Lower leg skin (tissue), 4 donors: Measurements from ENCODE around the gene PRC1. TPM values are rescaled to one million over a fixed set of nuclear protein-coding genes. Genes with fewer than 3 reads are reported as not detected.

Source experiments
- DNase-seq, 2 donors: peaks; one replicate each; pipeline ENCODE4 v3.0.0-alpha.2; 2019; ENCODE audit warnings: low spot score in 2 of 2
- H3K4me3 ChIP-seq: fragments of 200-600 bp; sonication (generic); 2 replicates; pipeline ENCODE4 v1.5.1; 2017; ENCODE audit warnings: mild to moderate bottlenecking, low read depth; ENCODE audit not compliant: poor library complexity, severe bottlenecking
- CTCF ChIP-seq, 3 donors: fragments of 450-650 bp; IDR thresholded peaks; one replicate each; pipeline ENCODE4 v1.5.1; 2016; ENCODE audit warnings: antibody characterized with exemption in 3 of 3, mild to moderate bottlenecking in 3 of 3, moderate library complexity in 2 of 3
- POLR2A ChIP-seq, 2 donors: fragments of 450-650 bp; IDR thresholded peaks; one replicate each; pipeline ENCODE4 v1.6.1; 2016 to 2017; ENCODE audit warnings: antibody characterized with exemption in 2 of 2, mild to moderate bottlenecking in 1 of 2, moderate library complexity in 1 of 2
- WGBS, 2 donors: methylation state at CpG; one replicate each; pipeline ENCODE4 v1.1.5; 2018; 5-methylcytosine and 5-hydroxymethylcytosine counted together
- intact Hi-C: fragments of 100-400 bp; cut with DNase I; formaldehyde crosslinking; loops from one replicate; pipeline ENCODE4 v1.15.0; 2023; ENCODE audit warnings: low total_unique reads
- total RNA-seq, 4 donors: library from RNA; depleted of rRNA; stranded (reverse); fragments of >200 nt; gene quantifications; one replicate each; pipeline ENCODE4 v1.1.0, GENCODE V29; 2016

PRC1 gene
- total RNA-seq, 4 donors from 2014 or later, result 16.3 to 24.4 (median 19.5) TPM

DNA sequence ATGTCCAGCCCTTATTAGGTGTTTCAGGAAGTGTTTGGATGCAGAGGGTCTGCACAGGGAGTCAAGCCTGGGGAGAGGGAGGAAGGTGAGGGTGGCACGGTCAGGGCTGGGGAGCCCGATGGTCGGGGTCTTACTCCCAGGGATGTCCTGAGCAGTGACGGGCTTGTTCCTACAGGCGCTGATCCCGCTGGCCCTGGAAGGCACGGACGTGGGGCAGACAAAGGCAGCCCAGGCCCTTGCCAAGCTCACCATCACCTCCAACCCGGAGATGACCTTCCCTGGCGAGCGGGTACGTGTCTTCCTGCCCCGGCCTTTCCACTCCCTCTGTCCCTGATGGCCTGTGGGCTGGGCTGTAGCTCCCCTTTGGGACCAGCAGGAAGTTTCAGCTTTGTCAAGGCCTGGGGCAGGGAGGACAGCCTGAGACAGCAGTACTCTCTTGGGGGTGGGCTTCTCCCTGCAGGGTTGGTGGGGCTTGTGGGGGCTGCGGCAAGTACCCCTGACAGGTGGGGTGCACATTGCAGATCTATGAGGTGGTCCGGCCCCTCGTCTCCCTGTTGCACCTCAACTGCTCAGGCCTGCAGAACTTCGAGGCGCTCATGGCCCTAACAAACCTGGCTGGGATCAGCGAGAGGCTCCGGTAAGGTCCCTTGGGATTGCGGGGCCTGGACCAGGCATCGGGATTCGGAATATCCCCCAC, 44.2 kb downstream of the PRC1 start:
- no peak overlapping the region for H3K4me3 ChIP-seq
- intact Hi-C loops, result loop anchor here (10.0 kb wide), 1 partner anchor 325 kb away; no protein-coding TSS in a partner anchor
- TF ChIP-seq CTCF (IDR thresholded peaks at IDR 0.05) (no peak), POLR2A (IDR thresholded peaks at IDR 0.05) (no peak)
- WGBS, 2 donors, result 93 to 95% methylated on average over 23 of the region's 23 CpGs
- DNase-seq, result no peak

- intact Hi-C loops, result no loop called here
- no peak for TF ChIP-seq CTCF (IDR thresholded peaks at IDR 0.05)
- TF ChIP-seq POLR2A (IDR thresholded peaks at IDR 0.05), result no peak
- DNase-seq, result no peak
- 88 to 98% methylated on average over 7 to 8 of the region's 8 CpGs for WGBS, 2 donors
- H3K4me3 ChIP-seq, result no peak overlapping the region
These were observed 45.8 kb downstream of the PRC1 start for GRCh38 chr15:90948506-90948905.

- no peak for DNase-seq
- no peak for TF ChIP-seq POLR2A (IDR thresholded peaks at IDR 0.05)
- no peak for TF ChIP-seq CTCF (IDR thresholded peaks at IDR 0.05)
- intact Hi-C loops, result no loop called here
- WGBS, 2 donors, result 89 to 94% methylated on average over 17 to 18 of the region's 18 CpGs
- no peak overlapping the region for H3K4me3 ChIP-seq
These were observed 46.6 kb downstream of the PRC1 start for GRCh38 chr15:90947577-90948357.

DNA sequence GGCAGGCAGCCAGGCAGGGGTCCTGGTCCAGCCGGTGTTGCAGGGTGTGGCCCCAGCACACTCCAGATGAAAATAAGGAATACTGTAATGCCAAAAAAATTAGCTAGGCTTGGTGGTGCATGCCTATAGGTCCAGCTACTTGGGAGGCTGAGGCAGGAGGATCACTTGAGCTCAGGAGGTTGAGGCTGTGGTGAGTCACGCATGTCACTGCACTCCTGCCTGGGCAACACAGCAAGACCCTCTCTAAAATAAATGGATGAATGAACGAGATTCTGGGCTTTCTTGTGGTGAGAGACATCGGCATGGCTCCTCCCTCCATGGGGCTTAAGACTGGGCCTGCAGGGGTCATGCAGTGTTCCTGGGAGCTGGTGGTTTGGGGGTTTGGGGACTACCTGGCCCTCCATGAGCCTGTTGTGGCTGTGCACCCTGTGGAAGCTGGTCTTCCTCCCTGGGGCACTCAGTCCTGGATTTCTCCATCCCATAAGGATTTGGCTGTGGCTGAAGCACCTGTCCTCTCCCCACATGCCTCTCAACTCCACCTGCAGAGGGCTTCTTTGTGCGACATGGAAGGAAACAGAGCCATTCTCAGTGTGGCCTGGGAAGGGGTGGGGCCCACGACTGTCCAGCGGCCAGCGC, 47.3 kb downstream of the PRC1 start:
- H3K4me3 ChIP-seq, result no peak overlapping the region
- intact Hi-C loops, result no loop called here
- DNase-seq, result no peak
- TF ChIP-seq POLR2A (IDR thresholded peaks at IDR 0.05) (no peak), CTCF (IDR thresholded peaks at IDR 0.05) (no peak)
- 86 to 94% methylated on average over 7 to 8 of the region's 8 CpGs for WGBS, 2 donors

DNA sequence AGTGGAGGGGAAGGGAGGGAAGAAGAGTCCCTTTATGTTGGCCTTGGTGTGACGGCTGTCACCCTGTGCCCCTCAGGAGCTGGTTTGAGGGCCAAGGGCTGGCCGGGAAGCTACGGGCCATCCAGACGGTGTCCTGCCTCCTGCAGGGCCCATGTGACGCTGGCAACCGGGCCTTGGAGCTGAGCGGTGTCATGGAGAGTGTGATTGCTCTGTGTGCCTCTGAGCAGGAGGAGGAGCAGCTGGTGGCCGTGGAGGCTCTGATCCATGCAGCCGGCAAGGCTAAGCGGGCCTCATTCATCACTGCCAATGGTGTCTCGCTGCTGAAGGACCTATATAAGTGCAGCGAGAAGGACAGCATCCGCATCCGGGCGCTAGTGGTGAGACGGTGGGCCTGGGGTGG, 47.8 kb downstream of the PRC1 start:
- no peak for DNase-seq
- no peak overlapping the region for H3K4me3 ChIP-seq
- TF ChIP-seq CTCF (IDR thresholded peaks at IDR 0.05), result no peak
- no peak for TF ChIP-seq POLR2A (IDR thresholded peaks at IDR 0.05)
- 91 to 94% methylated on average over 11 to 16 of the region's 16 CpGs for WGBS, 2 donors
- intact Hi-C loops, result no loop called here
